ENCODE data around the gene KCNC4.

Gene KCNC4

GRCh38 chr1:110228381-110228780 lies 18.3 kb downstream of the KCNC4 start:
- no peak overlapping the region for H3K27ac ChIP-seq
- no peak for TF ChIP-seq Cebpa-rat (IDR thresholded peaks at IDR 0.05)
- H3K27me3 ChIP-seq: no peaks in the 10 kb centered on the region
- no peak overlapping the region for H3K9ac ChIP-seq
- no peaks in the 10 kb centered on the region for H3K9me3 ChIP-seq
- H4K20me1 ChIP-seq: no peaks in the 10 kb centered on the region; the same call in 1 of the 2 replicates
- H3K4me1 ChIP-seq: peaks cover 12% of the 10 kb centered on the region
- peaks cover 20% of the 10 kb centered on the region for H3K36me3 ChIP-seq
- H3K4me2 ChIP-seq: no peak overlapping the region
- H3K4me3 ChIP-seq: no peak overlapping the region

DNA sequence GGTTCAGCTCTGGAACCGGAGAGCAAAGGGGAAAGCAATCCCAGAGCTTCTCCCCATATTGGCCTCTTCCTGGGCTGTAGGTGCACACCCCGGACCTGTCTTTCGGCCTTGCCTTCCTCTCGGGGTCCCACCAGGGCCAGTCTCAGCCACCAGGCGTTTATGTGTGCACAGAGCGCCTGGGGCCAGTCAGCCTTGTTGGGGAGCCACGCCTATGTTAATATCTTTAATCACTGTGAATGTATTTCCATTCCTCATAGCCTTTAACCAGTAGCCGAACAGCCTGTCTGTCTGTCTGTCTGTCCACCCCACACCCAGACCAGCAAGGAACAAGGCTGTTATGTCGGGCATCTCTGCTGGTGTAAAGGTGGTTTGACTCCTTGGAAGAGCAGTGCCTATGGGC lies 18.8 kb downstream of the KCNC4 start:
- Histone ChIP-seq H3K27me3 (no peaks in the 10 kb centered on the region), H4K20me1 (no peaks in the 10 kb centered on the region; the same call in 1 of the 2 replicates), H3K9ac (no peak overlapping the region), H3K4me1 (peaks cover 17% of the 10 kb centered on the region), H3K9me3 (no peaks in the 10 kb centered on the region), H3K4me2 (no peak overlapping the region), H3K36me3 (peaks cover 15% of the 10 kb centered on the region; the same call in 1 of the 2 replicates), H3K27ac (no peak overlapping the region), H3K4me3 (no peak overlapping the region)
- no peak for TF ChIP-seq Cebpa-rat (IDR thresholded peaks at IDR 0.05)

GRCh38 chr1:110229348-110230001 lies 19.4 kb downstream of the KCNC4 start:
- peaks cover 9% of the 10 kb centered on the region; the same call in 1 of the 2 replicates for H3K36me3 ChIP-seq
- no peak overlapping the region for H3K4me3 ChIP-seq
- no peaks in the 10 kb centered on the region; the same call in 1 of the 2 replicates for H4K20me1 ChIP-seq
- H3K27me3 ChIP-seq: no peaks in the 10 kb centered on the region
- H3K4me2 ChIP-seq: no peak overlapping the region
- H3K9me3 ChIP-seq: no peaks in the 10 kb centered on the region
- no peak for TF ChIP-seq Cebpa-rat (IDR thresholded peaks at IDR 0.05)
- H3K4me1 ChIP-seq: peaks cover 20% of the 10 kb centered on the region
- no peak overlapping the region for H3K27ac ChIP-seq
- no peak overlapping the region for H3K9ac ChIP-seq

DNA sequence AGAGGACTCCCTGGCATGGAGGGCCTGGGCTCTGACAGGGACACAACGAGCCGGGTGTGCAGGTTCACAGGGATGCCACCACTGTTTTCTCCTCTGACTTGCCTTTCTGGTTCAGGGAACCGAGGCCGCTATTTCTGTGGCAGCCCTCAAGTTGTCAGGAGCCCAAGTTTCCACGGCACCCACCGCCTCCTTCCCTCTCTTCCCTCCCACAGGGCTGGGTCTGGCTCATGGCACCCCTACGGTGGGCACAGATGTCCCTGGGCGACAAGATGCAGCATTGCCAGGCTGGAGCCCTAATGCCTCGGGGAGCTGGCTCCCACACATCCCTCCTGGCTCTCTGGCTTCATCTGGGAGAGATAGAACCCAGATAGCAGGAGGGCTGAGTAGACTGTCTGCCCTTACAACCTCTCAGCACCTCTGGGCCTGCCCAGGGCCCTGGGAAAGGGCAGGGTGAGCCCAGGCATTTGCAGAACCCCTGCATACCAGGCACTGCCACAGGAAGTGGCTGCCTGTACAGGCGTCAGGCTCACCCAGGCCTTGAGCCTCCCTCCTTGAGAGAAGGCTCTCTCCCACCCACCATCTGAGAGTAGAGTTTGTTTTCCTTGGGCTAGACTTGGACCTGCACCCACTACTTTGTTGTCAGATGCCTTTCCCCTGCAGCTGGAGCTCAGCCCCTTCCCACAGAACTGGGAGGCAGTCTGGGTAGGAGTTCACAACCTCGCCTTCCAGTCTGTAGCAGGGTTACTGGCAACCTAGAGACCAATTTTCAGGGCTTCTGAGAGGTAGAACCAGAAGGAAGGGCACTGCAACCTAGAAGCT lies 20.5 kb downstream of the KCNC4 start:
- no peaks in the 10 kb centered on the region for H3K9me3 ChIP-seq
- H3K9ac ChIP-seq: no peak overlapping the region
- H3K4me3 ChIP-seq: no peak overlapping the region
- 0 out of 2 replicates have a peak overlapping the region, but pooled peaks have one; percentile 26 for H3K27ac ChIP-seq
- H3K36me3 ChIP-seq: peaks cover 7% of the 10 kb centered on the region; the same call in 1 of the 2 replicates
- peak overlapping the region; percentile 24; the same call in 1 of the 2 replicates for H3K4me2 ChIP-seq
- H3K27me3 ChIP-seq: no peaks in the 10 kb centered on the region
- peaks cover 25% of the 10 kb centered on the region for H3K4me1 ChIP-seq
- no peaks in the 10 kb centered on the region; the same call in 1 of the 2 replicates for H4K20me1 ChIP-seq
- TF ChIP-seq Cebpa-rat (IDR thresholded peaks at IDR 0.05): no peak

- no peak for TF ChIP-seq Cebpa-rat (IDR thresholded peaks at IDR 0.05)
- Histone ChIP-seq H3K9me3 (no peaks in the 10 kb centered on the region), H3K36me3 (no peaks in the 10 kb centered on the region), H3K27ac (no peak overlapping the region), H3K9ac (no peak overlapping the region), H3K27me3 (no peaks in the 10 kb centered on the region), H3K4me3 (no peak overlapping the region), H3K4me1 (peaks cover 58% of the 10 kb centered on the region), H3K4me2 (no peak overlapping the region), H4K20me1 (no peaks in the 10 kb centered on the region)
Observed at GRCh38 chr1:110233861-110234260, 23.7 kb downstream of the KCNC4 start.

DNA sequence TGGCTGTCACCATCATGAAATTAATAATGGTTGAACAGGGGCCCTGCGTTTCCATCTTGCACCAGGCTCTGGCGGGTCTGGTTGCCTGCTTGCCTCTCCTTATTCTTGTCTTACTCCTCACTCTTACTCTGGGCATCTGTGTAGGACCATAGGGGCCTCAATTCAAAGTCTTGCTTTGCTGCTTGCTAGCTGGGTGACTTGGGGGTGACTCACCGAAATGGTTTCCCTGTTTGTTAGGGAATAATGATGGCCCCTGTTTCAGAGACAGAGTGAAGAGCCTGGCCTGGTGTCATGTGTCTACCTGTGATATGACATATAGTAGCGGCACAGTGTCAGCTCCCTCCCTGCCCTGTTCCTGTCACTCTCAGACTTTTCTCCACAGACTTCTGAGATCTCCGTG lies 24.6 kb downstream of the KCNC4 start:
- H3K4me1 ChIP-seq: peaks cover 66% of the 10 kb centered on the region
- no peak overlapping the region; the same call in 1 of the 2 replicates for H3K4me2 ChIP-seq
- H3K4me3 ChIP-seq: no peak overlapping the region
- H3K36me3 ChIP-seq: no peaks in the 10 kb centered on the region
- no peak overlapping the region for H3K9ac ChIP-seq
- no peaks in the 10 kb centered on the region for H4K20me1 ChIP-seq
- H3K27me3 ChIP-seq: no peaks in the 10 kb centered on the region
- no peaks in the 10 kb centered on the region for H3K9me3 ChIP-seq
- TF ChIP-seq Cebpa-rat (IDR thresholded peaks at IDR 0.05): no peak
- H3K27ac ChIP-seq: no peak overlapping the region

DNA sequence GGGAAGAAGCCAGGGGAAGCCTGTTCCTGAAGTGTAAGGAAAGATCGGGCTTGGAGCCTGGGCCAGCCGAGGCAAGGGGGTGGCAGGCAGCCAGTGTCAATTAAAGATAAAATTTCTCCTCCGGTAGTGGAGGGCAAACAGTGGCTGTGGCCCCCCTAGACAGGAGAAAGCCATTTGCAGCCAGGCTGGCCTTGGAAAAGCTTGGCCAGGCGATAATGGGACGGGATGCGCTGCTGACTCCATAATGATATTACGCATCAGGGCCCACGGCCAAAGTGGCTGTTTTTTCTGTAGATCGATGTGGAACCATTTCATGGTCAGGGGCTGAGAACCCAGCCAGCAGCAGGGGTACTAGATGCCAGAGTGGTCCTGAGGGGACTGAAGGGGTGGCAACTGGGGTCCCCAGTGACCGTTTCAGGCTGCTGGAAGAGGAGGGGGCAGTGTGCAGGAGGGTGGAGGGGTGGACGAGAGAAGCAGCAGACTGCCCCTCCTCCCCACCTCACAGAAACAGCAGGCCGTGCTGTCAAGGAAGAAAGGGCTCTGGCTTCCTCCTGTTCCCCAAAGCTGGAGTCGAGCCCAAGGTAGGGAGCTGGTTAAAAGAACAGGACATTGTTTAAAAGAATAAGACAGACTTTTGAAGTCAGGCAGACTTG lies 25.2 kb downstream of the KCNC4 start:
- Histone ChIP-seq H3K27ac (peak overlapping the region; percentile 39), H3K9ac (no peak overlapping the region), H3K4me1 (peaks cover 70% of the 10 kb centered on the region), H3K27me3 (no peaks in the 10 kb centered on the region), H3K4me2 (peak overlapping the region; percentile 43), H4K20me1 (no peaks in the 10 kb centered on the region), H3K4me3 (no peak overlapping the region), H3K9me3 (no peaks in the 10 kb centered on the region), H3K36me3 (no peaks in the 10 kb centered on the region)
- TF ChIP-seq Cebpa-rat (IDR thresholded peaks at IDR 0.05): no peak

DNA sequence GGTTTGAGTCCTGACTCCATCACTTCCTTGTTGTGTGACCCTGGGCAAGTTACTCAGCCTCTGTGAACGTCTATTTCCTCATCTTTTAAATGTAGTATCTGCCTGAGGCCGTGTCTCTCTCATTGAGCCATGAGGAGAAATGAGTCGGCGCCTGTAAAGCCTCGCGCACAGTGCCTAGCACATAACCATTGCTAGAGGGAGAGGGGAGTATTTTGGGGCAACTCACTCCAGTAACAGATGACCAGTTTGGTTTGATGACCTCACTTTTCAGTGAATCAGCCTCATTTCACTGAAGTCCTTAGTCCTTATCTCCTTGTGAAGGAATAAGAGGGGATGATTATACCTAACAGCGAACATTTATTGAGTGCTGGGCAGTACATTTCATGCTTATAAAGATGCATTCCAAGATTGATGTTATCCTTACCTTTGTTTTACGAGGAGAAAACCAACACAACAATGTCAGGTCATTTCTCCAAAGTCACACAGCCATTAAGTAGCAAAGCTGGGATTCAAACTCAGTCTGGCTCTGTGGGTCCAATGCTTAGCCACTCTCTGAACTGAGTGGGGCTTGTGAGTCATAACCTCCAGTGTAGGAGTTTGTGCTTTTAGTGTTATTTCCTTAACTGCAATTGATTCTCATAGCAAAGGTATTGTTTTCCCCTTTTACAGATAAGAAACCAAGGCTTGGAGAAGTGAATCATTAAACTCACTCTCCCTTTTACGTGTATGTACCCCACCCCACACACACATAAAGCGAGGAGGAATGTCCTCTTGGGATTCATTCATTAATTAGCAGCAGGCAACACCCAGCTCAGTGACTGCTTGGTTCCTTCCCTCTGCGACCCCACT lies 25.9 kb downstream of the KCNC4 start:
- peak overlapping the region; percentile 39 for H3K27ac ChIP-seq
- H3K9me3 ChIP-seq: no peaks in the 10 kb centered on the region
- H3K36me3 ChIP-seq: no peaks in the 10 kb centered on the region
- no peak overlapping the region for H3K4me3 ChIP-seq
- TF ChIP-seq Cebpa-rat (IDR thresholded peaks at IDR 0.05): no peak
- H4K20me1 ChIP-seq: no peaks in the 10 kb centered on the region
- H3K9ac ChIP-seq: no peak overlapping the region
- H3K4me2 ChIP-seq: peak overlapping the region; percentile 90
- no peaks in the 10 kb centered on the region for H3K27me3 ChIP-seq
- H3K4me1 ChIP-seq: peaks cover 70% of the 10 kb centered on the region

Data from BLaER1 (cell line).